ENCODE measurements around the gene QPRT. TPM values are rescaled to one million over a fixed set of nuclear protein-coding genes. Genes with fewer than 3 reads are reported as not detected.

QPRT gene
- total RNA-seq, 1 experiment from 2014 or later, result 138 TPM

DNA sequence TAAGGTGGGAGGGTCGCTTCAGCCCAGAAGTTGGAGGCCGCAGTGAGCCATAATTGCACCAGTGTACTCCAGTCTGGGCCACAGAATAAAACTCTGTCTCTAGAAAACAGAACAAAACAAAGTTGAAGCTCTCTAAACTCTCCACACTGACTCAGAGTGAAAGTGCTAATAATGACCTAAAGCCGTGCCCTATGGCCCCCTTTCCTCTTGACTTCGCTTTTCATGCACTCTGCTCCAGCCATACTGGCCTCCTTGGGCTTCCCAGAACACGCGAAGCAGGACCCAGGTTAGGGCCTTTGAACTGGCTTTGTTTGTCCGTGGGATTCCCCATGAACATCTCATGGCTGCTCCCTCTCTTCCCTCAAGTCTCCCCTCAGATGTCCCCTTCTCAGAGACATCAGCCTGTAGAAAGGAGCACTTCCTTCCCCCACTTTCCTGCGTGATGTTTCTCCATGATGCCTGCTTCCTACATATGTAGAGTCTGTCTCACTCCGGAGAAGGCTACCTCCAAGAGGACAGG is 34.6 kb upstream of the QPRT start:
- H3K4me1 Mint-ChIP-seq, result peaks cover 4% of the 10 kb centered on the region
- no peaks in the 10 kb centered on the region; the same call in 1 of the 2 replicates for H3K27me3 Mint-ChIP-seq (ENCODE audit: low read depth)
- ATAC-seq (no peak), DNase-seq (ENCODE audit: low spot score) (no peak)
- POLR2A ChIA-PET, result interaction anchor here (0.6 to 0.7 kb wide), 2 partner anchors 10 to 73 kb away, joined by 3 to 7 read pairs; no protein-coding TSS in a partner anchor
- CTCF ChIA-PET, result interaction anchor here (0.6 to 0.9 kb wide), 2 partner anchors 30 to 194 kb away, joined by 3 to 5 read pairs; no protein-coding TSS in a partner anchor
- H3K27ac Mint-ChIP-seq, result no peak overlapping the region
- no peaks in the 10 kb centered on the region for H3K36me3 Mint-ChIP-seq
- H3K9me3 Mint-ChIP-seq, result peaks cover 5% of the 10 kb centered on the region; the same call in 1 of the 2 replicates
- H3K4me3 Mint-ChIP-seq, result no peak overlapping the region
- TF ChIP-seq OVOL2 (CRISPR knock-in tag; IDR thresholded peaks at IDR 0.05; ENCODE audit: borderline replicate concordance), result no peak
- TF ChIP-seq, protein P1, sequence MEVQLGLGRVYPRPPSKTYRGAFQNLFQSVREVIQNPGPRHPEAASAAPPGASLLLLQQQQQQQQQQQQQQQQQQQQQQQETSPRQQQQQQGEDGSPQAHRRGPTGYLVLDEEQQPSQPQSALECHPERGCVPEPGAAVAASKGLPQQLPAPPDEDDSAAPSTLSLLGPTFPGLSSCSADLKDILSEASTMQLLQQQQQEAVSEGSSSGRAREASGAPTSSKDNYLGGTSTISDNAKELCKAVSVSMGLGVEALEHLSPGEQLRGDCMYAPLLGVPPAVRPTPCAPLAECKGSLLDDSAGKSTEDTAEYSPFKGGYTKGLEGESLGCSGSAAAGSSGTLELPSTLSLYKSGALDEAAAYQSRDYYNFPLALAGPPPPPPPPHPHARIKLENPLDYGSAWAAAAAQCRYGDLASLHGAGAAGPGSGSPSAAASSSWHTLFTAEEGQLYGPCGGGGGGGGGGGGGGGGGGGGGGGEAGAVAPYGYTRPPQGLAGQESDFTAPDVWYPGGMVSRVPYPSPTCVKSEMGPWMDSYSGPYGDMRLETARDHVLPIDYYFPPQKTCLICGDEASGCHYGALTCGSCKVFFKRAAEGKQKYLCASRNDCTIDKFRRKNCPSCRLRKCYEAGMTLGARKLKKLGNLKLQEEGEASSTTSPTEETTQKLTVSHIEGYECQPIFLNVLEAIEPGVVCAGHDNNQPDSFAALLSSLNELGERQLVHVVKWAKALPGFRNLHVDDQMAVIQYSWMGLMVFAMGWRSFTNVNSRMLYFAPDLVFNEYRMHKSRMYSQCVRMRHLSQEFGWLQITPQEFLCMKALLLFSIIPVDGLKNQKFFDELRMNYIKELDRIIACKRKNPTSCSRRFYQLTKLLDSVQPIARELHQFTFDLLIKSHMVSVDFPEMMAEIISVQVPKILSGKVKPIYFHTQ (CRISPR knock-in tag; IDR thresholded peaks at IDR 0.05), result no peak
- TF ChIP-seq ZNF416 (CRISPR knock-in tag; IDR thresholded peaks at IDR 0.05), result no peak
- TF ChIP-seq, protein P2, sequence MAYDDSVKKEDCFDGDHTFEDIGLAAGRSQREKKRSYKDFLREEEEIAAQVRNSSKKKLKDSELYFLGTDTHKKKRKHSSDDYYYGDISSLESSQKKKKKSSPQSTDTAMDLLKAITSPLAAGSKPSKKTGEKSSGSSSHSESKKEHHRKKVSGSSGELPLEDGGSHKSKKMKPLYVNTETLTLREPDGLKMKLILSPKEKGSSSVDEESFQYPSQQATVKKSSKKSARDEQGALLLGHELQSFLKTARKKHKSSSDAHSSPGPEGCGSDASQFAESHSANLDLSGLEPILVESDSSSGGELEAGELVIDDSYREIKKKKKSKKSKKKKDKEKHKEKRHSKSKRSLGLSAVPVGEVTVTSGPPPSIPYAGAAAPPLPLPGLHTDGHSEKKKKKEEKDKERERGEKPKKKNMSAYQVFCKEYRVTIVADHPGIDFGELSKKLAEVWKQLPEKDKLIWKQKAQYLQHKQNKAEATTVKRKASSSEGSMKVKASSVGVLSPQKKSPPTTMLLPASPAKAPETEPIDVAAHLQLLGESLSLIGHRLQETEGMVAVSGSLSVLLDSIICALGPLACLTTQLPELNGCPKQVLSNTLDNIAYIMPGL (CRISPR knock-in tag; IDR thresholded peaks at IDR 0.05), result no peak
- TF ChIP-seq CREM (CRISPR knock-in tag; IDR thresholded peaks at IDR 0.05), result no peak

DNA sequence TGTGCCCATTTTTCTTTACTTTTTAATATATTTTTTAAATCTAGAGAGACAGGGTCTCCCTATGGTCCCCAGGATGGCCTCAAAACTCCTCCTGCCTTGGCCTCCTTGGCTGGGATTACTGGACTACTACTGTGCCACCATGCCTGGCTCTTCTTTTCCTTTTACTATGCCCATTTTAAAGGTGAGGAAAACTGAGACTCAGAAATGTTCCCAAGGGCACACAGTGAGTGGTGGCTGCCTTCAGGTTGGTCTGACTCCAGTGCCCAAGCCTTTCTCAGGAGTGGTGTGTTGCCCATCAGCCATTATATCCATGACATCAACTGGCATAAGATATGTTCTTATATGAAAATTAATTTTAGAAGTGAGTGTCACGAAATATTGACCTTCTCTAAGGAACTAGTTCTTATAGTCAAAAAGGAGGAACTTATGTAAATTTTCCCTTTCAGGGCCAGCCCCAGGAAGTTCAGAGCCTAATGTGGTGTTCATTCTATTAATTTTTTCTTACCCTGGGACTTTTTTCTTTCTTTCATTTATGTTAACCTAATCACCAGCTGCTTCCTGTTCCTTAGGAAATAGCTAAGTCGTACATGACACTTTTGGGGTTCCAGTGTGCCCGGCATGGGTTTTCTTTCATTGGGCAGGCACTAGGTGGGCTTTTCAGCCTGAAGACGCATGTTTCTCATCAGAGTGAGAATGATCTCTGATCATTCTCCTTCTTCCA is 33.8 kb upstream of the QPRT start:
- no peak overlapping the region for H3K27ac Mint-ChIP-seq
- H3K4me3 Mint-ChIP-seq, result no peak overlapping the region
- ATAC-seq (no peak), DNase-seq (ENCODE audit: low spot score) (no peak)
- POLR2A ChIA-PET, result interaction anchor here (0.7 to 0.8 kb wide), 2 partner anchors 50 to 55 kb away, joined by 4 read pairs; no protein-coding TSS in a partner anchor
- H3K9me3 Mint-ChIP-seq, result peaks cover 5% of the 10 kb centered on the region; the same call in 1 of the 2 replicates
- H3K36me3 Mint-ChIP-seq, result no peaks in the 10 kb centered on the region
- H3K27me3 Mint-ChIP-seq (ENCODE audit: low read depth), result no peaks in the 10 kb centered on the region; the same call in 1 of the 2 replicates
- CTCF ChIA-PET, result interaction anchor here (0.5 to 1.6 kb wide), 3 partner anchors 13 to 54 kb away, joined by 4 to 9 read pairs (median 4); no protein-coding TSS in a partner anchor
- peaks cover 11% of the 10 kb centered on the region for H3K4me1 Mint-ChIP-seq
- TF ChIP-seq, protein P3, sequence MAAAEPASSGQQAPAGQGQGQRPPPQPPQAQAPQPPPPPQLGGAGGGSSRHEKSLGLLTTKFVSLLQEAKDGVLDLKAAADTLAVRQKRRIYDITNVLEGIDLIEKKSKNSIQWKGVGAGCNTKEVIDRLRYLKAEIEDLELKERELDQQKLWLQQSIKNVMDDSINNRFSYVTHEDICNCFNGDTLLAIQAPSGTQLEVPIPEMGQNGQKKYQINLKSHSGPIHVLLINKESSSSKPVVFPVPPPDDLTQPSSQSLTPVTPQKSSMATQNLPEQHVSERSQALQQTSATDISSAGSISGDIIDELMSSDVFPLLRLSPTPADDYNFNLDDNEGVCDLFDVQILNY (CRISPR knock-in tag; IDR thresholded peaks at IDR 0.05), result no peak
- TF ChIP-seq, protein P4, sequence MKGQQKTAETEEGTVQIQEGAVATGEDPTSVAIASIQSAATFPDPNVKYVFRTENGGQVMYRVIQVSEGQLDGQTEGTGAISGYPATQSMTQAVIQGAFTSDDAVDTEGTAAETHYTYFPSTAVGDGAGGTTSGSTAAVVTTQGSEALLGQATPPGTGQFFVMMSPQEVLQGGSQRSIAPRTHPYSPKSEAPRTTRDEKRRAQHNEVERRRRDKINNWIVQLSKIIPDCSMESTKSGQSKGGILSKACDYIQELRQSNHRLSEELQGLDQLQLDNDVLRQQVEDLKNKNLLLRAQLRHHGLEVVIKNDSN (CRISPR knock-in tag; IDR thresholded peaks at IDR 0.05), result no peak
- TF ChIP-seq, protein P5, sequence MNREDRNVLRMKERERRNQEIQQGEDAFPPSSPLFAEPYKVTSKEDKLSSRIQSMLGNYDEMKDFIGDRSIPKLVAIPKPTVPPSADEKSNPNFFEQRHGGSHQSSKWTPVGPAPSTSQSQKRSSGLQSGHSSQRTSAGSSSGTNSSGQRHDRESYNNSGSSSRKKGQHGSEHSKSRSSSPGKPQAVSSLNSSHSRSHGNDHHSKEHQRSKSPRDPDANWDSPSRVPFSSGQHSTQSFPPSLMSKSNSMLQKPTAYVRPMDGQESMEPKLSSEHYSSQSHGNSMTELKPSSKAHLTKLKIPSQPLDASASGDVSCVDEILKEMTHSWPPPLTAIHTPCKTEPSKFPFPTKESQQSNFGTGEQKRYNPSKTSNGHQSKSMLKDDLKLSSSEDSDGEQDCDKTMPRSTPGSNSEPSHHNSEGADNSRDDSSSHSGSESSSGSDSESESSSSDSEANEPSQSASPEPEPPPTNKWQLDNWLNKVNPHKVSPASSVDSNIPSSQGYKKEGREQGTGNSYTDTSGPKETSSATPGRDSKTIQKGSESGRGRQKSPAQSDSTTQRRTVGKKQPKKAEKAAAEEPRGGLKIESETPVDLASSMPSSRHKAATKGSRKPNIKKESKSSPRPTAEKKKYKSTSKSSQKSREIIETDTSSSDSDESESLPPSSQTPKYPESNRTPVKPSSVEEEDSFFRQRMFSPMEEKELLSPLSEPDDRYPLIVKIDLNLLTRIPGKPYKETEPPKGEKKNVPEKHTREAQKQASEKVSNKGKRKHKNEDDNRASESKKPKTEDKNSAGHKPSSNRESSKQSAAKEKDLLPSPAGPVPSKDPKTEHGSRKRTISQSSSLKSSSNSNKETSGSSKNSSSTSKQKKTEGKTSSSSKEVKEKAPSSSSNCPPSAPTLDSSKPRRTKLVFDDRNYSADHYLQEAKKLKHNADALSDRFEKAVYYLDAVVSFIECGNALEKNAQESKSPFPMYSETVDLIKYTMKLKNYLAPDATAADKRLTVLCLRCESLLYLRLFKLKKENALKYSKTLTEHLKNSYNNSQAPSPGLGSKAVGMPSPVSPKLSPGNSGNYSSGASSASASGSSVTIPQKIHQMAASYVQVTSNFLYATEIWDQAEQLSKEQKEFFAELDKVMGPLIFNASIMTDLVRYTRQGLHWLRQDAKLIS (CRISPR knock-in tag; IDR thresholded peaks at IDR 0.05; ENCODE audit: borderline replicate concordance), result no peak
- TF ChIP-seq, protein P6, sequence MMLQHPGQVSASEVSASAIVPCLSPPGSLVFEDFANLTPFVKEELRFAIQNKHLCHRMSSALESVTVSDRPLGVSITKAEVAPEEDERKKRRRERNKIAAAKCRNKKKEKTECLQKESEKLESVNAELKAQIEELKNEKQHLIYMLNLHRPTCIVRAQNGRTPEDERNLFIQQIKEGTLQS (CRISPR knock-in tag; conservative IDR thresholded peaks at IDR 0.05), result no peak
- TF ChIP-seq, protein P7, sequence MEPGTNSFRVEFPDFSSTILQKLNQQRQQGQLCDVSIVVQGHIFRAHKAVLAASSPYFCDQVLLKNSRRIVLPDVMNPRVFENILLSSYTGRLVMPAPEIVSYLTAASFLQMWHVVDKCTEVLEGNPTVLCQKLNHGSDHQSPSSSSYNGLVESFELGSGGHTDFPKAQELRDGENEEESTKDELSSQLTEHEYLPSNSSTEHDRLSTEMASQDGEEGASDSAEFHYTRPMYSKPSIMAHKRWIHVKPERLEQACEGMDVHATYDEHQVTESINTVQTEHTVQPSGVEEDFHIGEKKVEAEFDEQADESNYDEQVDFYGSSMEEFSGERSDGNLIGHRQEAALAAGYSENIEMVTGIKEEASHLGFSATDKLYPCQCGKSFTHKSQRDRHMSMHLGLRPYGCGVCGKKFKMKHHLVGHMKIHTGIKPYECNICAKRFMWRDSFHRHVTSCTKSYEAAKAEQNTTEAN (CRISPR knock-in tag; IDR thresholded peaks at IDR 0.05), result no peak
- TF ChIP-seq TEAD4 (CRISPR knock-in tag; IDR thresholded peaks at IDR 0.05) (no peak), CBFB (CRISPR knock-in tag; IDR thresholded peaks at IDR 0.05; ENCODE audit: low read depth) (no peak), SMAD4 (CRISPR knock-in tag; IDR thresholded peaks at IDR 0.05) (no peak), ZNF317 (CRISPR knock-in tag; IDR thresholded peaks at IDR 0.05; ENCODE audit: borderline replicate concordance, low read depth) (no peak), OVOL2 (CRISPR knock-in tag; IDR thresholded peaks at IDR 0.05; ENCODE audit: borderline replicate concordance) (no peak)
- TF ChIP-seq, protein P8, sequence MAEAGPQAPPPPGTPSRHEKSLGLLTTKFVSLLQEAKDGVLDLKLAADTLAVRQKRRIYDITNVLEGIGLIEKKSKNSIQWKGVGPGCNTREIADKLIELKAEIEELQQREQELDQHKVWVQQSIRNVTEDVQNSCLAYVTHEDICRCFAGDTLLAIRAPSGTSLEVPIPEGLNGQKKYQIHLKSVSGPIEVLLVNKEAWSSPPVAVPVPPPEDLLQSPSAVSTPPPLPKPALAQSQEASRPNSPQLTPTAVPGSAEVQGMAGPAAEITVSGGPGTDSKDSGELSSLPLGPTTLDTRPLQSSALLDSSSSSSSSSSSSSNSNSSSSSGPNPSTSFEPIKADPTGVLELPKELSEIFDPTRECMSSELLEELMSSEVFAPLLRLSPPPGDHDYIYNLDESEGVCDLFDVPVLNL (CRISPR knock-in tag; IDR thresholded peaks at IDR 0.05; ENCODE audit: borderline replicate concordance, low read depth), result no peak
- TF ChIP-seq, protein P9, sequence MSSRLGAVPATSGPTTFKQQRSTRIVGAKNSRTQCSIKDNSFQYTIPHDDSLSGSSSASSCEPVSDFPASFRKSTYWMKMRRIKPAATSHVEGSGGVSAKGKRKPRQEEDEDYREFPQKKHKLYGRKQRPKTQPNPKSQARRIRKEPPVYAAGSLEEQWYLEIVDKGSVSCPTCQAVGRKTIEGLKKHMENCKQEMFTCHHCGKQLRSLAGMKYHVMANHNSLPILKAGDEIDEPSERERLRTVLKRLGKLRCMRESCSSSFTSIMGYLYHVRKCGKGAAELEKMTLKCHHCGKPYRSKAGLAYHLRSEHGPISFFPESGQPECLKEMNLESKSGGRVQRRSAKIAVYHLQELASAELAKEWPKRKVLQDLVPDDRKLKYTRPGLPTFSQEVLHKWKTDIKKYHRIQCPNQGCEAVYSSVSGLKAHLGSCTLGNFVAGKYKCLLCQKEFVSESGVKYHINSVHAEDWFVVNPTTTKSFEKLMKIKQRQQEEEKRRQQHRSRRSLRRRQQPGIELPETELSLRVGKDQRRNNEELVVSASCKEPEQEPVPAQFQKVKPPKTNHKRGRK (CRISPR knock-in tag; IDR thresholded peaks at IDR 0.05; ENCODE audit: borderline replicate concordance), result no peak
